ENCODE results near the gene RESF1.
"Not testable (repeated sequence)": the region's sequence is repeated elsewhere in the genome, so short reads cannot be mapped to it uniquely, and the experiment has no call there.

Gene RESF1

GRCh38 chr12:31959161-31959700, at the start of gene RESF1:
Gene RESF1 (plus strand): TSS chr12:31959415. CDS start chr12:31980956, 21,541 bp downstream.
- peak; percentile 77 for DNase-seq

GRCh38 chr12:31914927-31915326, 44.3 kb upstream of the RESF1 start:
- DNase-seq, result no peak

- DNase-seq, result no peak
Observed at GRCh38 chr12:31915446-31915845, 43.8 kb upstream of the RESF1 start.

- DNase-seq, result no peak
Observed at GRCh38 chr12:31922341-31923062, 36.7 kb upstream of the RESF1 start.

- no peak for DNase-seq
Observed at GRCh38 chr12:31923063-31923412, 36.2 kb upstream of the RESF1 start.

GRCh38 chr12:31928246-31929026, 30.8 kb upstream of the RESF1 start:
- DNase-seq, result no peak

GRCh38 chr12:31929027-31929526, 30.1 kb upstream of the RESF1 start:
- no peak for DNase-seq

- no peak for DNase-seq
Observed at GRCh38 chr12:31931796-31932715, 27.2 kb upstream of the RESF1 start.

GRCh38 chr12:31944299-31944698, 14.9 kb upstream of the RESF1 start:
- DNase-seq, result no peak

- no peak for DNase-seq
Observed at GRCh38 chr12:31947971-31948370, 11.2 kb upstream of the RESF1 start.

- not testable (repeated sequence) for DNase-seq
Observed at GRCh38 chr12:31948697-31949359, 10.4 kb upstream of the RESF1 start.

GRCh38 chr12:31950088-31950487, 9.1 kb upstream of the RESF1 start:
- no peak for DNase-seq

GRCh38 chr12:31950492-31950891, 8.7 kb upstream of the RESF1 start:
- no peak for DNase-seq

GRCh38 chr12:31951008-31951407, 8.2 kb upstream of the RESF1 start:
- DNase-seq, result no peak

GRCh38 chr12:31951939-31952338, 7.3 kb upstream of the RESF1 start:
- DNase-seq, result no peak

GRCh38 chr12:31952418-31952817, 6.8 kb upstream of the RESF1 start:
- no peak for DNase-seq

GRCh38 chr12:31954925-31955858, 4.0 kb upstream of the RESF1 start:
- DNase-seq, result no peak

- no peak for DNase-seq
Observed at GRCh38 chr12:31958569-31959160, 550 bp upstream of the RESF1 start.

GRCh38 chr12:31959701-31960391, 631 bp downstream of the RESF1 start:
- peak; percentile 42 for DNase-seq

- no peak for DNase-seq
Observed at GRCh38 chr12:31961137-31961536, 1.9 kb downstream of the RESF1 start.
